Neural cell (in vitro differentiated cells): ENCODE data around the gene PHLDB1. TPM values are rescaled to one million over a fixed set of nuclear protein-coding genes. Genes with fewer than 3 reads are reported as not detected.

ENCODE experiments used
- H2AFZ ChIP-seq: fragments of 200-600, 300-800 bp; sonication (generic), shearing (Covaris generic); 2 replicates; pipeline ENCODE4 v1.6.0; 2014; ENCODE audit warnings: low read depth, mild to moderate bottlenecking, antibody characterized with exemption, low read length, moderate library complexity
- H3F3A ChIP-seq: fragments of 200-600 bp; shearing (Covaris generic); 2 replicates; pipeline ENCODE4 v1.6.1; 2016; ENCODE audit warnings: mild to moderate bottlenecking, moderate library complexity, mixed read lengths, antibody characterized with exemption, low read length; ENCODE audit not compliant: insufficient read depth, poor library complexity, severe bottlenecking
- H3K27ac ChIP-seq: fragments of 200-600, 300-800 bp; sonication (generic), shearing (Covaris generic); 2 replicates; pipeline ENCODE4 v1.5.1; 2014; ENCODE audit warnings: mild to moderate bottlenecking, low read length, moderate library complexity
- H3K27me3 ChIP-seq: fragments of 300-800, 200-600 bp; sonication (generic), shearing (Covaris generic); 2 replicates; pipeline ENCODE4 v1.6.0; 2014; ENCODE audit warnings: mild to moderate bottlenecking, low read depth, low read length, moderate library complexity; ENCODE audit not compliant: insufficient read depth
- H3K36me3 ChIP-seq: fragments of 300-800, 200-600 bp; sonication (generic), shearing (Covaris generic); 2 replicates; pipeline ENCODE4 v1.5.1; 2014; ENCODE audit warnings: mild to moderate bottlenecking, antibody characterized with exemption, low read length, moderate library complexity; ENCODE audit not compliant: insufficient read depth
- H3K4me2 ChIP-seq: fragments of 300-800, 200-600 bp; sonication (generic), shearing (Covaris generic); 2 replicates; pipeline ENCODE4 v1.6.0; 2014; ENCODE audit warnings: mild to moderate bottlenecking, low read length
- H3K4me3 ChIP-seq: fragments of 300-800, 200-600 bp; sonication (generic), shearing (Covaris generic); 2 replicates; pipeline ENCODE4 v1.5.1; 2014; ENCODE audit warnings: mild to moderate bottlenecking, low read length, moderate library complexity
- H3K79me2 ChIP-seq: fragments of 200-600 bp; shearing (Covaris generic); replicated peaks from 2 replicates; pipeline ENCODE4 v1.6.0; 2014; ENCODE audit warnings: mild to moderate bottlenecking, low read length, moderate library complexity; ENCODE audit not compliant: insufficient read depth
- H3K9ac ChIP-seq: fragments of 300-800, 200-600 bp; sonication (generic), shearing (Covaris generic); 2 replicates; pipeline ENCODE4 v1.6.1; 2016; ENCODE audit warnings: mild to moderate bottlenecking, low read length, mixed read lengths
- H3K9me2 ChIP-seq: fragments of 200-600 bp; shearing (Covaris generic); 2 replicates; pipeline ENCODE4 v1.6.1; 2016; ENCODE audit warnings: mild to moderate bottlenecking, low read length, mixed read lengths; ENCODE audit not compliant: insufficient read depth
- H3K9me3 ChIP-seq: fragments of 200-600, 300-800 bp; sonication (generic), shearing (Covaris generic); 2 replicates; pipeline ENCODE4 v1.6.1; 2016; ENCODE audit warnings: mild to moderate bottlenecking, mixed run types, low read length, moderate library complexity, mixed read lengths
- H4K20me1 ChIP-seq: fragments of 200-600 bp; shearing (Covaris generic); 2 replicates; pipeline ENCODE4 v1.6.1; 2016; ENCODE audit warnings: mild to moderate bottlenecking, mixed run types; ENCODE audit not compliant: insufficient read depth
- CTCF ChIP-seq: fragments of 450-650 bp; IDR thresholded peaks from 2 replicates; pipeline ENCODE4 v1.5.1; 2014; ENCODE audit warnings: antibody characterized with exemption, mild to moderate bottlenecking, moderate library complexity; ENCODE audit not compliant: poor library complexity, severe bottlenecking
- EP300 ChIP-seq: fragments of 450-650 bp; conservative IDR thresholded peaks from 2 replicates; pipeline ENCODE4 v1.6.1; 2014; ENCODE audit warnings: antibody characterized with exemption, mild to moderate bottlenecking, moderate library complexity; ENCODE audit not compliant: poor library complexity, severe bottlenecking
- EZH2 ChIP-seq: fragments of 200-600, 300-800 bp; shearing (Covaris generic), sonication (generic); IDR thresholded peaks from 2 replicates; pipeline ENCODE4 v1.6.1; 2014; ENCODE audit warnings: antibody characterized with exemption, low read length, borderline replicate concordance, mild to moderate bottlenecking; ENCODE audit not compliant: insufficient read depth, poor library complexity, severe bottlenecking
- MXI1 ChIP-seq: fragments of 450-650 bp; conservative IDR thresholded peaks from 2 replicates; pipeline ENCODE4 v1.6.1; 2014; ENCODE audit warnings: antibody characterized with exemption, mild to moderate bottlenecking; ENCODE audit not compliant: poor library complexity, severe bottlenecking
- POLR2AphosphoS5 ChIP-seq: IDR thresholded peaks from 2 replicates; pipeline ENCODE4 v1.6.1; 2012
- RAD21 ChIP-seq: fragments of 450-650 bp; conservative IDR thresholded peaks from 2 replicates; pipeline ENCODE4 v1.6.1; 2014; ENCODE audit warnings: antibody characterized with exemption, mild to moderate bottlenecking, moderate library complexity
- REST ChIP-seq: IDR thresholded peaks from 2 replicates; pipeline ENCODE4 v1.6.1; 2012; ENCODE audit warnings: borderline replicate concordance
- SMC3 ChIP-seq: fragments of 450-650 bp; conservative IDR thresholded peaks from 2 replicates; pipeline ENCODE4 v1.6.1; 2014; ENCODE audit warnings: antibody characterized with exemption, mild to moderate bottlenecking, moderate library complexity; ENCODE audit not compliant: poor library complexity
- TAF1 ChIP-seq: IDR thresholded peaks from 2 replicates; pipeline ENCODE4 v1.6.1; 2012; ENCODE audit warnings: low read depth
- polyA plus RNA-seq: library from polyadenylated mRNA; depleted of rRNA; stranded (reverse); fragments of >200 nt; gene quantifications from 2 replicates; pipeline ENCODE4 v1.2.3, GENCODE V29; 2014

The PHLDB1 gene
- polyA plus RNA-seq, 1 donor from 2014 or later: 114 TPM

GRCh38 chr11:118622376-118623268 lies 15.2 kb downstream of the PHLDB1 start:
- Histone ChIP-seq H3K27me3 (no peaks in the 10 kb centered on the region), H3K79me2 (peaks cover 33% of the 10 kb centered on the region), H3K27ac (peak overlapping the region; percentile 85), H3K4me2 (peak overlapping the region; percentile 98), H3K36me3 (no peaks in the 10 kb centered on the region), H2AFZ (no peak overlapping the region), H3K9ac (peak overlapping the region; percentile 89), H3F3A (no peaks in the 10 kb centered on the region), H3K4me3 (peak overlapping the region; percentile 83), H3K9me2 (no peaks in the 10 kb centered on the region), H3K9me3 (no peaks in the 10 kb centered on the region), H4K20me1 (no peaks in the 10 kb centered on the region)
- TF ChIP-seq POLR2AphosphoS5 (peak; percentile 1), REST (peak; percentile 11), TAF1 (no peak), RAD21 (no peak), EP300 (no peak)

- H3K9me3 ChIP-seq: no peaks in the 10 kb centered on the region
- H3K36me3 ChIP-seq: no peaks in the 10 kb centered on the region
- H4K20me1 ChIP-seq: no peaks in the 10 kb centered on the region
- H3K4me2 ChIP-seq: no peak overlapping the region
- H3K79me2 ChIP-seq: peaks cover 33% of the 10 kb centered on the region
- H3K27me3 ChIP-seq: no peaks in the 10 kb centered on the region
- H3K9ac ChIP-seq: peak overlapping the region; percentile 89
- no peaks in the 10 kb centered on the region for H3K9me2 ChIP-seq
- H3K4me3 ChIP-seq: peak overlapping the region; percentile 83
- no peak for TF ChIP-seq REST
- no peak for TF ChIP-seq SMC3
- TF ChIP-seq POLR2AphosphoS5: no peak
- no peak for TF ChIP-seq TAF1
- TF ChIP-seq MXI1: no peak
- TF ChIP-seq RAD21: no peak
- no peak for TF ChIP-seq EZH2
- TF ChIP-seq CTCF: no peak
- TF ChIP-seq EP300: no peak
- H2AFZ ChIP-seq: no peak overlapping the region
- no peaks in the 10 kb centered on the region for H3F3A ChIP-seq
- no peak overlapping the region for H3K27ac ChIP-seq
Observed at GRCh38 chr11:118623269-118623655, 15.8 kb downstream of the PHLDB1 start.
